Keratinocyte (primary cell): Measurements from ENCODE around the gene ALK.

Experiments used
- CTCF ChIP-seq, 3 experiments: IDR thresholded peaks in 1 of 3; conservative IDR thresholded peaks in 1 of 3; optimal IDR thresholded peaks in 1 of 3; 2 replicates in 2 of 3; 3 replicates in 1 of 3; pipeline versions ENCODE3 to v1.5.1; 2011; ENCODE audit warnings: low read length in 3 of 3, mild to moderate bottlenecking in 3 of 3, moderate library complexity in 2 of 3, control low read depth in 1 of 3, inconsistent platforms in 1 of 3; ENCODE audit not compliant: insufficient read depth in 2 of 3; ENCODE audit errors: extremely low read depth in 1 of 3
- EZH2 ChIP-seq: IDR thresholded peaks from one replicate; pipeline ENCODE4 v1.6.1; 2012; ENCODE audit warnings: inconsistent platforms, mild to moderate bottlenecking, low read length, moderate library complexity

GRCh38 chr2:29267720-29268119, 653.7 kb downstream of the ALK start:
- TF ChIP-seq CTCF (optimal IDR thresholded peaks at IDR 0.05 in 1 of 3, IDR thresholded peaks at IDR 0.05 in 1 of 3, conservative IDR thresholded peaks at IDR 0.05 in 1 of 3; ENCODE audit: extremely low read depth in 1 of 3, insufficient read depth in 2 of 3, low read length in 3 of 3) (no peak), EZH2 (no peak)
